ENCODE results near the gene AMOT. TPM values are rescaled to one million over a fixed set of nuclear protein-coding genes. Genes with fewer than 3 reads are reported as not detected.

The AMOT gene
- total RNA-seq, 3 donors from 2014 or later, result 18.1 to 26.2 (median 19.3) TPM

DNA sequence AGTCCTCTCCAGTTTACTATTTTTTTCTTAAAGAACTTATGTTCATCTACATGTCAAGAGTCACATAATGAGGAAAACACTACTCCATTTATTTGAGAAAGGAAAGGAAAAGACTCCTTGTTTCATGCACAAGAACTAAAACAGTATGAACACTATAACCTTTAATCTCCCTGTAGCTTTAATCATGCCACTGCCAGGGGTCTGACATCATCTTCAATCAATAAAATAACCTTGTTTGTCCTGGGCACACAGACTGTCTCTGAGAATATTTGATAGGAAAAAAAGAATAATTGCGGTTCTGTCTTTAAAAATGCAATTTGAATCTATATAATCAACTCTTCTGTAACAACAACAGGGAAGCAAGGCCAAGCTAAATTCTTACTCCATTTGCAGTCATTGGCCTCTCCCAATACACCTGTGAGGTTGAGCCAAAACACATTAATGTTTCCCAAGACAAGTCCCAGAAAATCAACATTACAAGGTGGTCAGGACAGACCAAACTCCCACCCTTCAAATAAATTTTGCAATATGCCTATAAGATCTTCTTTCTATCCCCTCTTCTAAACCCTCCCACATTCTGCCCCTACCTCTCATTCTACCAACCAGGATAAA, 13.2 kb downstream of the AMOT start:
- TF ChIP-seq CTCF (IDR thresholded peaks at IDR 0.05), result no peak
- no peaks in the 10 kb centered on the region for H3K36me3 ChIP-seq (ENCODE audit: low read depth)
- no peaks in the 10 kb centered on the region for H3K9me3 ChIP-seq
- intact Hi-C loops (cut with DNase I, micrococcal nuclease), result no loop called here
- ATAC-seq (no peak), DNase-seq (no peak)
- H3K4me3 ChIP-seq, result no peak overlapping the region
- H3K4me1 ChIP-seq (ENCODE audit: low read depth), result no peaks in the 10 kb centered on the region

- ATAC-seq (no peak), DNase-seq (no peak)
- TF ChIP-seq CTCF (IDR thresholded peaks at IDR 0.05), result no peak
- Histone ChIP-seq H3K4me1 (ENCODE audit: low read depth) (no peaks in the 10 kb centered on the region), H3K36me3 (ENCODE audit: low read depth) (no peaks in the 10 kb centered on the region), H3K9me3 (no peaks in the 10 kb centered on the region), H3K4me3 (no peak overlapping the region)
- intact Hi-C loops (cut with DNase I, micrococcal nuclease), result no loop called here
Observed at GRCh38 chrX:112826023-112826422, 14.6 kb downstream of the AMOT start.

DNA sequence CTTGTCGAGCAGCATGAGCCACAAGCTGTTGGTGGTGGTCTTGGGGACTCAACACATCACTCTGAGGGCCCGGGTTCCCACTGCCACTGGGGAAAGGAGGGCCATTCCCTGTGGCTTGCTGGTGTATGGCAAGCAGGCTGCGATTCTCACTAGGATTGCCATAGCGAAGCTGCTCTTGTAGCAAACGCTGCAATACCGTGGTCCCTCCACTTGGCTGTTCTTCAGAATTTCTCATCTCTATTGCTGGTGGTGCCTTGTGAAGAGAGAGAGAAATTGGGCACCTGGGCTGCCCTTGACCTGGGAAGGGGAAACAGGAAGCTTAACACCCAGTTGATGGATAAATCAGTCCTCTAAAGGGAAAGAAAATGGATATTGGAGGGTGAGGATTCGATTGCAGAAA, 17.7 kb downstream of the AMOT start:
- no peak for DNase-seq
- TF ChIP-seq CTCF (IDR thresholded peaks at IDR 0.05), result no peak
- no peaks in the 10 kb centered on the region for H3K36me3 ChIP-seq (ENCODE audit: low read depth)
- intact Hi-C loops (cut with DNase I, micrococcal nuclease), result no loop called here
- ATAC-seq, result no peak
- H3K4me3 ChIP-seq, result no peak overlapping the region
- H3K9me3 ChIP-seq, result no peaks in the 10 kb centered on the region
- H3K4me1 ChIP-seq (ENCODE audit: low read depth), result no peaks in the 10 kb centered on the region

- DNase-seq (no peak), ATAC-seq (peak; percentile 69)
- no peak for TF ChIP-seq CTCF (IDR thresholded peaks at IDR 0.05)
Observed at GRCh38 chrX:112820364-112821268, 20.0 kb downstream of the AMOT start.

GRCh38 chrX:112819813-112820212, 20.8 kb downstream of the AMOT start:
- TF ChIP-seq CTCF (IDR thresholded peaks at IDR 0.05), result no peak
- Histone ChIP-seq H3K4me1 (ENCODE audit: low read depth) (no peaks in the 10 kb centered on the region), H3K36me3 (ENCODE audit: low read depth) (no peaks in the 10 kb centered on the region), H3K4me3 (no peak overlapping the region), H3K9me3 (no peaks in the 10 kb centered on the region)
- ATAC-seq, result peak; percentile 61
- DNase-seq, result no peak
- intact Hi-C loops (cut with DNase I, micrococcal nuclease), result no loop called here

More at GRCh38 chrX:112820364-112821268, 20.0 kb downstream of the AMOT start:
- Histone ChIP-seq H3K4me1 (ENCODE audit: low read depth) (no peaks in the 10 kb centered on the region), H3K4me3 (no peak overlapping the region), H3K36me3 (ENCODE audit: low read depth) (no peaks in the 10 kb centered on the region), H3K9me3 (no peaks in the 10 kb centered on the region)
- intact Hi-C loops (cut with DNase I, micrococcal nuclease), result no loop called here

Data from mucosa of descending colon (tissue), 3 donors.